ENCODE measurements around the gene ITGB1. TPM values are rescaled to one million over a fixed set of nuclear protein-coding genes. Genes with fewer than 3 reads are reported as not detected.
"Not testable (repeated sequence)": the region's sequence is repeated elsewhere in the genome, so short reads cannot be mapped to it uniquely, and the experiment has no call there.

The ITGB1 gene
- total and polyA plus RNA-seq, 3 experiments from 2014 or later: 75.5 to 342 (median 82.1) TPM

GRCh38 chr10:32995066-32995622, 37.1 kb upstream of the ITGB1 start:
- POLR2A ChIA-PET: no interaction called here
- CTCF ChIA-PET: interaction anchor here (1.0 kb wide), 1 partner anchor 14 kb away, joined by 3 read pairs; no protein-coding TSS in a partner anchor
- peak overlapping the region in 2 of 8 donors; percentile 30 to 63 for H3K27ac Mint-ChIP-seq

GRCh38 chr10:32994632-32995031, 36.6 kb upstream of the ITGB1 start:
- DNase-seq; H3K27me3 ChIP-seq (ENCODE audit: insufficient read depth, low read length, poor library complexity, severe bottlenecking); H3K9me3 ChIP-seq (ENCODE audit: low read length); H3K4me3 Mint-ChIP-seq; POLR2A ChIA-PET; CTCF ChIA-PET; H3K4me3 ChIP-seq (ENCODE audit: low read length); H3K36me3 Mint-ChIP-seq; H3K4me1 ChIP-seq (ENCODE audit: insufficient read depth, low read length); H3K27ac ChIP-seq (ENCODE audit: low read depth, low read length); H3K9me3 Mint-ChIP-seq; H3K27ac Mint-ChIP-seq; H3K27me3 Mint-ChIP-seq; H3K36me3 ChIP-seq (ENCODE audit: insufficient read depth, low read length): not testable (repeated sequence)
- peaks cover 9 to 16% (median 13%) of the 10 kb centered on the region in 3 donors for H3K4me1 Mint-ChIP-seq

More at GRCh38 chr10:32995066-32995622, 37.1 kb upstream of the ITGB1 start:
- H3K4me3 ChIP-seq (ENCODE audit: low read length): no peak overlapping the region
- no peaks in the 10 kb centered on the region for H3K4me1 ChIP-seq (ENCODE audit: insufficient read depth, low read length)
- no peak overlapping the region for H3K27ac ChIP-seq (ENCODE audit: low read depth, low read length)
- peaks cover 0 to 11% (median 2%) of the 10 kb centered on the region in 3 donors for H3K36me3 Mint-ChIP-seq
- H3K27me3 Mint-ChIP-seq: no peaks in the 10 kb centered on the region
- peaks cover 9 to 16% (median 12%) of the 10 kb centered on the region in 3 donors for H3K4me1 Mint-ChIP-seq
- no peak for DNase-seq
- H3K9me3 ChIP-seq (ENCODE audit: low read length): no peaks in the 10 kb centered on the region
- H3K27me3 ChIP-seq (ENCODE audit: insufficient read depth, low read length, poor library complexity, severe bottlenecking): no peaks in the 10 kb centered on the region
- peaks cover 0 to 8% (median 4%) of the 10 kb centered on the region in 5 donors for H3K9me3 Mint-ChIP-seq
- peak overlapping the region in 1 of 7 donors; percentile 8 for H3K4me3 Mint-ChIP-seq
- H3K36me3 ChIP-seq (ENCODE audit: insufficient read depth, low read length): no peaks in the 10 kb centered on the region

GRCh38 chr10:32992310-32992709, 34.3 kb upstream of the ITGB1 start:
- H3K36me3 Mint-ChIP-seq; H3K4me1 ChIP-seq (ENCODE audit: insufficient read depth, low read length); H3K27me3 Mint-ChIP-seq; POLR2A ChIA-PET; H3K36me3 ChIP-seq (ENCODE audit: insufficient read depth, low read length); H3K9me3 ChIP-seq (ENCODE audit: low read length); H3K4me3 ChIP-seq (ENCODE audit: low read length); DNase-seq; H3K27me3 ChIP-seq (ENCODE audit: insufficient read depth, low read length, poor library complexity, severe bottlenecking); CTCF ChIA-PET; H3K4me3 Mint-ChIP-seq; H3K27ac ChIP-seq (ENCODE audit: low read depth, low read length); H3K9me3 Mint-ChIP-seq: not testable (repeated sequence)
- peak overlapping the region in 1 of 8 donors; percentile 7 for H3K27ac Mint-ChIP-seq
- H3K4me1 Mint-ChIP-seq: peaks cover 9 to 16% (median 13%) of the 10 kb centered on the region in 3 donors

GRCh38 chr10:32990811-32991210, 32.8 kb upstream of the ITGB1 start:
- Mint-ChIP-seq H3K27ac (peak overlapping the region in 2 of 8 donors; percentile 4), H3K9me3 (no peaks in the 10 kb centered on the region), H3K36me3 (peaks cover 0 to 2% (median 0%) of the 10 kb centered on the region in 3 donors), H3K27me3 (no peaks in the 10 kb centered on the region), H3K4me1 (peaks cover 8 to 12% (median 10%) of the 10 kb centered on the region in 3 donors), H3K4me3 (no peak overlapping the region)
- Histone ChIP-seq H3K4me1 (ENCODE audit: insufficient read depth, low read length) (no peaks in the 10 kb centered on the region), H3K36me3 (ENCODE audit: insufficient read depth, low read length) (no peaks in the 10 kb centered on the region), H3K4me3 (ENCODE audit: low read length) (no peak overlapping the region), H3K9me3 (ENCODE audit: low read length) (no peaks in the 10 kb centered on the region), H3K27ac (ENCODE audit: low read depth, low read length) (no peak overlapping the region), H3K27me3 (ENCODE audit: insufficient read depth, low read length, poor library complexity, severe bottlenecking) (no peaks in the 10 kb centered on the region)
- ChIA-PET POLR2A (no interaction called here), CTCF (no interaction called here)
- no peak for DNase-seq

GRCh38 chr10:32988604-32989003, 30.6 kb upstream of the ITGB1 start:
- no peak overlapping the region for H3K4me3 Mint-ChIP-seq
- peaks cover 0 to 2% (median 0%) of the 10 kb centered on the region in 3 donors for H3K36me3 Mint-ChIP-seq
- Histone ChIP-seq H3K27ac (ENCODE audit: low read depth, low read length) (no peak overlapping the region), H3K36me3 (ENCODE audit: insufficient read depth, low read length) (no peaks in the 10 kb centered on the region), H3K9me3 (ENCODE audit: low read length) (no peaks in the 10 kb centered on the region), H3K4me3 (ENCODE audit: low read length) (no peak overlapping the region), H3K27me3 (ENCODE audit: insufficient read depth, low read length, poor library complexity, severe bottlenecking) (no peaks in the 10 kb centered on the region), H3K4me1 (ENCODE audit: insufficient read depth, low read length) (peaks cover 2% of the 10 kb centered on the region)
- CTCF ChIA-PET: interaction anchor here (0.7 kb wide), 1 partner anchor 24 kb away, joined by 3 read pairs; no protein-coding TSS in a partner anchor
- DNase-seq: no peak
- no peak overlapping the region for H3K27ac Mint-ChIP-seq
- no peaks in the 10 kb centered on the region for H3K27me3 Mint-ChIP-seq
- peaks cover 3 to 7% (median 4%) of the 10 kb centered on the region in 3 donors for H3K4me1 Mint-ChIP-seq
- H3K9me3 Mint-ChIP-seq: no peaks in the 10 kb centered on the region
- POLR2A ChIA-PET: interaction anchor here (0.6 to 0.7 kb wide), 3 partner anchors 8 to 628 kb away, joined by 3 to 4 read pairs (median 4); no protein-coding TSS in a partner anchor

- no peak for DNase-seq
- Mint-ChIP-seq H3K36me3 (peaks cover 0 to 2% (median 0%) of the 10 kb centered on the region in 3 donors), H3K4me3 (no peak overlapping the region), H3K27me3 (no peaks in the 10 kb centered on the region), H3K4me1 (peaks cover 18 to 19% (median 19%) of the 10 kb centered on the region in 3 donors), H3K27ac (no peak overlapping the region), H3K9me3 (no peaks in the 10 kb centered on the region)
- no peaks in the 10 kb centered on the region for H3K27me3 ChIP-seq (ENCODE audit: insufficient read depth, low read length, poor library complexity, severe bottlenecking)
- no peaks in the 10 kb centered on the region for H3K36me3 ChIP-seq (ENCODE audit: insufficient read depth, low read length)
- H3K9me3 ChIP-seq (ENCODE audit: low read length): no peaks in the 10 kb centered on the region
- H3K4me1 ChIP-seq (ENCODE audit: insufficient read depth, low read length): peaks cover 16% of the 10 kb centered on the region
- H3K4me3 ChIP-seq (ENCODE audit: low read length): no peak overlapping the region
- CTCF ChIA-PET: no interaction called here
- no peak overlapping the region for H3K27ac ChIP-seq (ENCODE audit: low read depth, low read length)
- POLR2A ChIA-PET: no interaction called here
These were observed 29.1 kb upstream of the ITGB1 start for GRCh38 chr10:32987172-32987571.

GRCh38 chr10:32985775-32986350, 27.8 kb upstream of the ITGB1 start:
- no peak overlapping the region for H3K27ac Mint-ChIP-seq
- POLR2A ChIA-PET: interaction anchor here (0.6 kb wide), 1 partner anchor 1852 kb away, joined by 3 read pairs; no protein-coding TSS in a partner anchor

GRCh38 chr10:32985341-32985764, 27.3 kb upstream of the ITGB1 start:
- Mint-ChIP-seq H3K27ac (no peak overlapping the region), H3K4me3 (no peak overlapping the region), H3K4me1 (peaks cover 36 to 37% (median 36%) of the 10 kb centered on the region in 3 donors), H3K36me3 (peaks cover 0 to 3% (median 0%) of the 10 kb centered on the region in 3 donors), H3K9me3 (no peaks in the 10 kb centered on the region), H3K27me3 (no peaks in the 10 kb centered on the region)
- ChIA-PET POLR2A (interaction anchor here (0.6 kb wide), 1 partner anchor 1851 kb away, joined by 3 read pairs; no protein-coding TSS in a partner anchor), CTCF (interaction anchor here (0.7 to 1.4 kb wide), 3 partner anchors 24 to 165 kb away, joined by 3 read pairs; no protein-coding TSS in a partner anchor)
- no peaks in the 10 kb centered on the region for H3K36me3 ChIP-seq (ENCODE audit: insufficient read depth, low read length)
- H3K4me1 ChIP-seq (ENCODE audit: insufficient read depth, low read length): peaks cover 31% of the 10 kb centered on the region
- no peak for DNase-seq
- H3K9me3 ChIP-seq (ENCODE audit: low read length): no peaks in the 10 kb centered on the region
- no peak overlapping the region for H3K27ac ChIP-seq (ENCODE audit: low read depth, low read length)
- no peaks in the 10 kb centered on the region for H3K27me3 ChIP-seq (ENCODE audit: insufficient read depth, low read length, poor library complexity, severe bottlenecking)
- H3K4me3 ChIP-seq (ENCODE audit: low read length): no peak overlapping the region

More at GRCh38 chr10:32985775-32986350, 27.8 kb upstream of the ITGB1 start:
- Mint-ChIP-seq H3K9me3 (no peaks in the 10 kb centered on the region), H3K36me3 (peaks cover 0 to 2% (median under 1%) of the 10 kb centered on the region in 3 donors), H3K27me3 (no peaks in the 10 kb centered on the region), H3K4me3 (no peak overlapping the region), H3K4me1 (peaks cover 31 to 32% (median 32%) of the 10 kb centered on the region in 3 donors)
- no peak for DNase-seq
- no peaks in the 10 kb centered on the region for H3K9me3 ChIP-seq (ENCODE audit: low read length)
- H3K27me3 ChIP-seq (ENCODE audit: insufficient read depth, low read length, poor library complexity, severe bottlenecking): no peaks in the 10 kb centered on the region
- no peak overlapping the region for H3K4me3 ChIP-seq (ENCODE audit: low read length)
- no peak overlapping the region for H3K27ac ChIP-seq (ENCODE audit: low read depth, low read length)
- no peaks in the 10 kb centered on the region for H3K36me3 ChIP-seq (ENCODE audit: insufficient read depth, low read length)
- CTCF ChIA-PET: interaction anchor here (0.7 to 1.4 kb wide), 2 partner anchors 32 to 164 kb away, joined by 3 read pairs; no protein-coding TSS in a partner anchor
- H3K4me1 ChIP-seq (ENCODE audit: insufficient read depth, low read length): peaks cover 29% of the 10 kb centered on the region
